Smooth muscle cell (in vitro differentiated cells): ENCODE data around the gene SPTLC2. TPM values are rescaled to one million over a fixed set of nuclear protein-coding genes. Genes with fewer than 3 reads are reported as not detected.

ENCODE experiments used
- DNase-seq: peaks from one replicate; lab custom pipeline; 2025; ENCODE audit not compliant: unreplicated experiment; lab: John Stamatoyannopoulos, UW
- H2AFZ ChIP-seq: fragments of 200-600 bp; sonication (generic); 2 replicates; pipeline ENCODE4 v1.6.0; 2016; ENCODE audit warnings: antibody characterized with exemption, low read depth, mild to moderate bottlenecking
- H3F3A ChIP-seq: fragments of 200-600 bp; sonication (generic); 2 replicates; pipeline ENCODE4 v1.6.0; 2017; ENCODE audit warnings: antibody characterized with exemption, low read depth
- H3K27ac ChIP-seq: fragments of 200-600 bp; sonication (generic); 2 replicates; pipeline ENCODE4 v1.5.1; 2016; ENCODE audit warnings: low read depth, mild to moderate bottlenecking
- H3K27me3 ChIP-seq: fragments of 200-600 bp; sonication (generic); 2 replicates; pipeline ENCODE4 v1.6.1; 2016; ENCODE audit warnings: low read depth, mild to moderate bottlenecking
- H3K36me3 ChIP-seq: fragments of 200-600 bp; sonication (generic); 2 replicates; pipeline ENCODE4 v1.5.1; 2016; ENCODE audit warnings: low read depth
- H3K4me1 ChIP-seq: fragments of 200-600 bp; sonication (generic); 2 replicates; pipeline ENCODE4 v1.5.1; 2016; ENCODE audit warnings: low read depth
- H3K4me2 ChIP-seq: fragments of 200-600 bp; sonication (generic); 2 replicates; pipeline ENCODE4 v1.6.0; 2016; ENCODE audit warnings: mild to moderate bottlenecking
- H3K4me3 ChIP-seq: fragments of 200-600 bp; sonication (generic); 2 replicates; pipeline ENCODE4 v1.5.1; 2016; ENCODE audit warnings: mild to moderate bottlenecking
- H3K79me2 ChIP-seq: fragments of 200-600 bp; sonication (generic); 2 replicates; pipeline ENCODE4 v1.6.0; 2016; ENCODE audit warnings: low read depth, mild to moderate bottlenecking
- H3K9ac ChIP-seq: fragments of 200-600 bp; sonication (generic); 2 replicates; pipeline ENCODE4 v1.6.0; 2016; ENCODE audit warnings: low read depth
- H3K9me3 ChIP-seq: fragments of 200-600 bp; sonication (generic); replicated peaks from 2 replicates; pipeline ENCODE4 v1.5.1; 2016; ENCODE audit warnings: low read depth
- H4K20me1 ChIP-seq: fragments of 200-600 bp; sonication (generic); 2 replicates; pipeline ENCODE4 v1.6.0; 2016; ENCODE audit warnings: low read depth
- CTCF ChIP-seq: fragments of 200-600 bp; sonication (generic); IDR thresholded peaks from 2 replicates; pipeline ENCODE4 v1.5.1; 2017; ENCODE audit warnings: borderline replicate concordance, mild to moderate bottlenecking, antibody characterized with exemption; ENCODE audit not compliant: insufficient read depth, poor library complexity, severe bottlenecking
- whole genome bisulfite sequencing: methylation state at CpG from one replicate; pipeline ENCODE4 v1.1.7; 2016; ENCODE audit warnings: low lambda C conversion rate; 5-methylcytosine and 5-hydroxymethylcytosine counted together
- polyA plus RNA-seq: library from polyadenylated mRNA; unstranded; fragments of >200 nt; fragmentation: Nextera tagmentation; extraction: Ambion mirVana; gene quantifications from 2 replicates; pipeline ENCODE4 v1.2.1, GENCODE V29; 2016
- total RNA-seq: library from RNA; depleted of rRNA; stranded (reverse); fragments of >200 nt; gene quantifications from 2 replicates; pipeline ENCODE4 v1.2.3, GENCODE V29; 2014

The SPTLC2 gene
- total and polyA plus RNA-seq, 2 experiments from 2014 or later, result 23.4 to 24.8 TPM

- Histone ChIP-seq H3K4me1 (peaks cover 10% of the 10 kb centered on the region), H3K36me3 (no peaks in the 10 kb centered on the region), H3F3A (no peaks in the 10 kb centered on the region), H3K79me2 (peaks cover 92% of the 10 kb centered on the region), H3K9me3 (no peaks in the 10 kb centered on the region), H3K27ac (no peak overlapping the region), H3K27me3 (no peaks in the 10 kb centered on the region), H2AFZ (no peak overlapping the region), H3K9ac (no peak overlapping the region), H3K4me2 (no peak overlapping the region), H3K4me3 (no peak overlapping the region), H4K20me1 (peaks cover 97% of the 10 kb centered on the region)
- TF ChIP-seq CTCF, result peak; percentile 10
- WGBS, result 80% methylated on average over 8 of the region's 8 CpGs
- DNase-seq, result no peak
These were observed 12.7 kb downstream of the SPTLC2 start for GRCh38 chr14:77603654-77604255.

- Histone ChIP-seq H3K27ac (no peak overlapping the region), H3F3A (no peaks in the 10 kb centered on the region)
These were observed 13.4 kb downstream of the SPTLC2 start for GRCh38 chr14:77603031-77603430.

GRCh38 chr14:77601846-77602619 is 14.4 kb downstream of the SPTLC2 start:
- H3K79me2 ChIP-seq, result peaks cover 92% of the 10 kb centered on the region
- H3K4me1 ChIP-seq, result peaks cover 10% of the 10 kb centered on the region
- no peak overlapping the region for H3K4me2 ChIP-seq
- no peaks in the 10 kb centered on the region for H3K9me3 ChIP-seq
- no peaks in the 10 kb centered on the region for H3F3A ChIP-seq
- TF ChIP-seq CTCF, result no peak
- no peak overlapping the region for H3K9ac ChIP-seq
- no peak overlapping the region for H3K4me3 ChIP-seq
- H3K36me3 ChIP-seq, result no peaks in the 10 kb centered on the region
- H2AFZ ChIP-seq, result no peak overlapping the region
- WGBS, result 83% methylated on average over 12 of the region's 12 CpGs
- peaks cover 97% of the 10 kb centered on the region for H4K20me1 ChIP-seq
- H3K27me3 ChIP-seq, result no peaks in the 10 kb centered on the region
- H3K27ac ChIP-seq, result peak overlapping the region; percentile 2
- DNase-seq, result no peak

More at GRCh38 chr14:77603031-77603430, 13.4 kb downstream of the SPTLC2 start:
- no peaks in the 10 kb centered on the region for H3K27me3 ChIP-seq
- H2AFZ ChIP-seq, result no peak overlapping the region
- no peak overlapping the region for H3K4me2 ChIP-seq
- no peak for TF ChIP-seq CTCF
- no peak for DNase-seq
- no peak overlapping the region for H3K4me3 ChIP-seq
- H3K4me1 ChIP-seq, result peaks cover 10% of the 10 kb centered on the region
- H3K9ac ChIP-seq, result no peak overlapping the region
- H4K20me1 ChIP-seq, result peaks cover 98% of the 10 kb centered on the region
- H3K79me2 ChIP-seq, result peaks cover 92% of the 10 kb centered on the region
- H3K9me3 ChIP-seq, result no peaks in the 10 kb centered on the region
- WGBS, result 93% methylated on average over 1 of the region's 1 CpG
- H3K36me3 ChIP-seq, result no peaks in the 10 kb centered on the region
